ENCODE data around the gene KDM4B.

The KDM4B gene

DNA sequence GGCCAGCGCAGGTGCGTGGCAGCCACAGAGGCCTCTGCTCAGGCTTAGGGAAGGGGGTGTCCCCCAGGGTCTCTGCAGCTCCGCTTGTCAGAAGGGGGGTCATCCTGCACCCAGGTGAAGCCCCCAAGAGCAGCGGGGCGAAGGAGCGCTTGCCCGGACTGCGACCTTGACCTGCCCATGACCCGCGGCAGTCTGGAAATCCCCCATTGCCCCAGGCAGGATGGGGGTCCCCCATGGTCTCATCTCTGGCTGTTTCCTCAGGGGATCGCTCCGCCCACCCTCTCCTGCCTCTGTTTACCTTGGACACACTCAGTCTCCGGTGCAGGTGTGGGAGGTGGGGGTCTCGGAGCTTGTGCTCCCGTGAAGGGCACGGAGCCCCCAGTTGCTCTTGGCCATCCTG lies 82.7 kb downstream of the KDM4B start:
- no peak for DNase-seq (ENCODE audit: low read depth)
- H3K4me3 ChIP-seq (ENCODE audit: low read length), result no peak overlapping the region
- TF ChIP-seq, protein P1, sequence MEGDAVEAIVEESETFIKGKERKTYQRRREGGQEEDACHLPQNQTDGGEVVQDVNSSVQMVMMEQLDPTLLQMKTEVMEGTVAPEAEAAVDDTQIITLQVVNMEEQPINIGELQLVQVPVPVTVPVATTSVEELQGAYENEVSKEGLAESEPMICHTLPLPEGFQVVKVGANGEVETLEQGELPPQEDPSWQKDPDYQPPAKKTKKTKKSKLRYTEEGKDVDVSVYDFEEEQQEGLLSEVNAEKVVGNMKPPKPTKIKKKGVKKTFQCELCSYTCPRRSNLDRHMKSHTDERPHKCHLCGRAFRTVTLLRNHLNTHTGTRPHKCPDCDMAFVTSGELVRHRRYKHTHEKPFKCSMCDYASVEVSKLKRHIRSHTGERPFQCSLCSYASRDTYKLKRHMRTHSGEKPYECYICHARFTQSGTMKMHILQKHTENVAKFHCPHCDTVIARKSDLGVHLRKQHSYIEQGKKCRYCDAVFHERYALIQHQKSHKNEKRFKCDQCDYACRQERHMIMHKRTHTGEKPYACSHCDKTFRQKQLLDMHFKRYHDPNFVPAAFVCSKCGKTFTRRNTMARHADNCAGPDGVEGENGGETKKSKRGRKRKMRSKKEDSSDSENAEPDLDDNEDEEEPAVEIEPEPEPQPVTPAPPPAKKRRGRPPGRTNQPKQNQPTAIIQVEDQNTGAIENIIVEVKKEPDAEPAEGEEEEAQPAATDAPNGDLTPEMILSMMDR (conservative IDR thresholded peaks at IDR 0.05; ENCODE audit: low read depth, low read length), result no peak

DNA sequence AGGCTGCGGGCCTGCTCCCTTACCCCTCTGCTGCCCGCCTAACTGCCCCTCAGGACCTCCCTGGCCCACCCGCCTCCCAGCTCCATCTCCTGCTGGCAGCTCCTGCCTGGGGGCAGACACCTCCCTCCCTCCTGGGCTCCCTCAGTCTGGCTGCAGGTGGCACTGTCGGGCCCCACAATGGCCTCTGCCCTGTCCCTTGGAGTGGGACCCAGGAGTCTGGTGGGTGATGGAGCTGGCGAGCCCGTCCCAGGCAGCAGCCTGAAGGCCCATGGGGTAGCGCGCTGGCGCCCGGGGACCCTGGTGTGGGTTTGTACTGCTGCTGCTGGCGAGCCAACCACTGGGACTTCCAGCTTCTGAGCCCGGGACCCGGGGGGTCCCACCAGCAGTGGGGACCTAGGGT lies 83.6 kb downstream of the KDM4B start:
- H3K4me3 ChIP-seq (ENCODE audit: low read length), result no peak overlapping the region
- TF ChIP-seq, protein P1 (conservative IDR thresholded peaks at IDR 0.05; ENCODE audit: low read depth, low read length), result peak; percentile 29
- no peak for DNase-seq (ENCODE audit: low read depth)

DNA sequence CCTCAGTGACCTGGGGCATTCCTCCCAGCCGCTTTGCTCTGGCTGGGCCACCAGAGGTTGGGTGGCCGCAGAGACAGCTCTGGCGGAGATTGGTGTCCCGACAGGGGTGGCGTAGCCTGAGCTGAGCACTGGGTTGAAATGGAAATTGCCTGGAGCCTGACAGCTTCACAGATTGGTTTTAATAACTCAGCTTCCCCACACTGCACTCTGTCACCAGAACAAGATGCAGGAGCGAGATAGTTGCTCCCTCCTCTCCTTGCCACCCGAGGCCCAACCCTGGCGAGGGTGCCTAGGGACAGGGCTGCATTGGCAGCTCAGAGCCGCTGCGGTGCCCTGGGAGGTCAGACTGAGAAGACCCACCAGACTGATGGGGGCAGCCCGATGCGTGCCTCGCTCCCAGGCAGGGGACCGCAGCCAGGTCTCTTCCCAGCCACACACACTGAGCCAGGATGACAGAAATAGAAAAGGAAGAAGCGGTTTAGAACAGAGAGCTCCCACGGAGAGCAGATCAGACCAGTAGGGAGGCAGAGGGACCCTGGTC lies 84.1 kb downstream of the KDM4B start:
- TF ChIP-seq, protein P1 (conservative IDR thresholded peaks at IDR 0.05; ENCODE audit: low read depth, low read length), result no peak
- no peak for DNase-seq (ENCODE audit: low read depth)
- no peak overlapping the region for H3K4me3 ChIP-seq (ENCODE audit: low read length)

DNA sequence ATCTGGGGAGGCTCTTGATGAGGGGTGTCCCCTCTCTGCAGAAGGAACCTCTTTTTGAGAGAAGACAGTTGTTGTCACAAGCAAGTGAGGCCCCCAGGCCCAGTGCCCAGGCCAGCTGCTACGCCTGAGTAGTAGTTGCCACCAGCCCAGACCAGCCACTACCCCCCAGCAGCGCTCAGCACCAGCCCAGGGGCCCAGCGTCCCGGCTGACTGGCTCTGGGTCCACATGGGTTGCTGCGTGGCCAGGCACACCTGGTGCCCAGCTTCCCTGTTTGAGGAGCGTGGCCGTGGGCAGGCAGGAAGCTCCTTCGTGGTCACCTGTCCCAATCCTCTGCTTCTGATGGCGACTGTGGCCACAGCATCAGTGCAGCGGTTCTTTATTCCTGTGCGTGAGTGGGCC lies 84.7 kb downstream of the KDM4B start:
- TF ChIP-seq, protein P1 (conservative IDR thresholded peaks at IDR 0.05; ENCODE audit: low read depth, low read length), result no peak
- H3K4me3 ChIP-seq (ENCODE audit: low read length), result no peak overlapping the region
- no peak for DNase-seq (ENCODE audit: low read depth)

DNA sequence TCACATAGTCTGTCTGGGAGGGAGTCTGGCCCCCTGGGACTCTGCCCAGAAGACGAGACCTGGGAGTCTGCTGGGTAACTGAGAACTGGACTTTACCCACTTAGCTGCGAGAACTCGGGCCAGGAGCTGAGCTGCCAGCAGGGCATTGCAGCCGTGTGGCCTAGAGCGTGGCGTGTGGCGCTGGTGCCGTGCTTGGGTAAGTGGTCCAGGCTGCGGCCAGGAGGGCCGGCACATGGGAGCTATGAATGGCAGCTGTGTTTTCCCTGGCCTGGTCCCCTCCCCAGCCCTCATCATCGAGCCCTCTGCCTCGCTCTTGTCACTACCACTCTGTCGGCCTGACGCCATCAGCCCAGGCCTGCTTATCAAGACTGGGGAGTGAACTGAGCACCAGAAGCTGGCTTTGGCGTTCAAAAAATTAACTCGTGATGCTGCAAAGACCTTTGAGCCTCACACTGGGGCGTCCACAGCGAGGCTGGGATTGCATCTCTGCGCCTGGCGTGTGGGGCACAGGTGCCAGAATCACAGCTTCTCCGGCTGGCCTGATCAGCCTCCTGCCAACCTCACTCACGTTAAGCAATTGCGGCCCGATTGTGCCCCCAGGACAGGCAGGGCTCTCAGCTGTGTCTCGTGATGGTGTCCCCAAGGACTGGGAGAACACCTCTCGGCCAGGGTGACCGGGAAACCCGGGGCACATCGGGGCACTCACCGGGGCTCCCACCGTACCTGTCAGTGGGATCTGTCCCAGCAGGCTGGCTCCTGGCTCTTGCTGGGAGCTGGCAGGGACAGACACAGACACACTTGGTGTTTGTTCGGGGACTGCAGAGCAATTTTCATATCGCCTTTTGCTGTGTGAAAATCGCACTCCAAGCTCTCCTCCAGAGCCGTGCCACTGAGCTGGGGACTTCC lies 85.9 kb downstream of the KDM4B start:
- no peak for DNase-seq (ENCODE audit: low read depth)
- TF ChIP-seq, protein P1 (conservative IDR thresholded peaks at IDR 0.05; ENCODE audit: low read depth, low read length), result no peak
- H3K4me3 ChIP-seq (ENCODE audit: low read length), result no peak overlapping the region

DNA sequence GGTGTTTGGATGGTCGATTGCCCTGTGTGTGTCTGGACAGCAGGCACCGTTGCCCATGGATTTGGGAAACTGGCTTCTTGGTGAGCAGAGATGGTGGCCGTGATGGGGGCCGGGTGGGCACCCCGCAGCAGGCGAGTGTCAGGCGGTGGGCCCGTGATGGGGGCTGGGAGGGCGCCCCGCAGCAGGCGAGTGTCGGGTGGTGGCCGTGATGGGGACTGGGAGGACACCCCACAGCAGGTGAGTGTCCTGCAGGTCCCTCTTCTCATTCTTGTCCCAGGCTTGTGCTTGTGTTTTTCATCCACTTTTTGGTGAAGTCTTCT lies 86.5 kb downstream of the KDM4B start:
- no peak for DNase-seq (ENCODE audit: low read depth)
- TF ChIP-seq, protein P1 (conservative IDR thresholded peaks at IDR 0.05; ENCODE audit: low read depth, low read length), result no peak
- no peak overlapping the region for H3K4me3 ChIP-seq (ENCODE audit: low read length)

DNA sequence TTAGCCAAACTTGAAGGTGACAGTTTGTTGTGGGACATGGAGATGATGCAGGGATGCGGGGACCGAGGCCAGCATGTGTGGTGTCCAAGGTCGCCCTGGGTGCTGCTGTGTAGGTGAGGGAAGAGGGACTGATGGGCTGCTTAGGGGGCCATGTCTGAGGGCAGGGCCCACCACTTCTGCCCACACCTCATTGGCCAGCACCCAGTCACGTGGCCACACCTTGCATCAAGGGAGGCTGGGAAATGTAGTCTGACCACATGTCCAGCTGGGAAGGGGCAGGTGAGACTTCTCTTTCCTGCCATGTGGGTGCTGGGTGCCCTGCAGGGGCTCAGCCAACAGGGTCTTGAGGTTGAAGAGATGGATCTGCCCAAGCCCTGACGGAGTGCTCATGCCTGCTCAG lies 88.9 kb downstream of the KDM4B start:
- no peak overlapping the region for H3K4me3 ChIP-seq (ENCODE audit: low read length)
- DNase-seq (ENCODE audit: low read depth), result no peak
- TF ChIP-seq, protein P1 (conservative IDR thresholded peaks at IDR 0.05; ENCODE audit: low read depth, low read length), result no peak

Measured in retinal pigment epithelial cell (primary cell).